HG03045 (cell line): ENCODE data around the gene URAD.
A peak's percentile ranks its signal among the peaks of the same experiment; 100 is the strongest.

Source experiments
- ATAC-seq: cut with Tn5 transposase; IDR thresholded peaks from one replicate; pipeline ENCODE4 v1.9.1; 2021; ENCODE audit warnings: mild to moderate bottlenecking, moderate library complexity; ENCODE audit not compliant: unreplicated experiment

URAD gene

DNA sequence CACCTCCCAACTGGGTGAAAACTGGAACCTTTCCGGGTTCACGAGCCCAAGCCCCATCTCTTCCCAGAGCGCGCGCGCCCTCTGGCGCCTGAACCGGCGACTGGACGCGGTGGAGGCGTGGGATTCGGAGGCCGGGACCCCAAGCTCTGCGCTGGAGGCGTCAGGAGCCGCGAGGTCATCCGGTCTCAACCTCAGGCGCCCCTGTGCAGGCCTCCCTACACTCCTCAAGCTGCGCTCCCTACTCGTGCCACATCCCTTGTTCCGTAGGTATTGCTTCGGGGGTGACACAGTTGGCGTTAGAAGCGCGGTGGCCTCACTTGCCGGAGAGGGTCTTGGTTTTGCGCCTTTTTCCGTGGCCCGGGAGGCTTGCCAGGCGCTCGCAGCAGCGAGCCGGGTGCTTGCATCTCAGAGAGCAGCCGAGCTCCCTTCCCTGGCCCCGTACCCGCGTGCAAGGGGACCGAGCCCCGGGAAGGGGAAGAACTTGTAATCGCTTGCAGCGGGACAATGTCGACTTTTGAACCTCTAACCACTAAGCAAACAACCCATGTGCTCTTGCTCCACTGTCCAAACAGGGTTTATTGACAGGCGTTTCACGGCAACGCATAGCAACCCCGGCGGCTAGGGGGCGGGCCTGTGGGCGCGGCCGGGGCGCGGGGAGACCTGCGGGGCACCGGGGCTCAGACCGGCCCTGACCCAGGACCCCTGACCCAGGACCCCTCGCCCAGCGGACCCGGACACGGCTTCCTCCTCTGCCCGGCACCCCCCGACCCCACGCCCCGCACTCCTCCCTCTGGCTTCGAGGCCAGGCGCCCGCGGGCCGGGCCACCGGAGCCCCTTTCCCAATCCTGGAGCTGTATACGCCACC lies 27.9 kb downstream of the URAD start:
- no peak for ATAC-seq

DNA sequence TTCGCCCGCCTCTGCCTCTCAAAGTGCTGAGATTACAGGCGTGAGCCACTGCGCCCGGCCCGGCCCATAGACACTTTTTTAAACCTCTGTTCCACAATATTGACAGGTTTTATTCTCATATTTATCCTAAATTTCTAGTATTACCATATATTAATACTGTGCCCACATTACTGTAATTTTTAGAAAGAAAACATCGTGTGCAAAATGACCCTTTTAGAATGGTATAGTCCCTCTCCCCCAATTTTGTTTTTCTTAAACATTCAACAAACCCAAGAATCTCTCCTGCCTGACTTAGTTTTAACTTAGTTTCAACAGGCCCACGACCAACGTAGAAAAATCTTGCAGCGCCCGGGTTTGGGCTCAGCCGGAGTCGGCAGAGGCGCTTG lies 28.5 kb downstream of the URAD start:
- no peak for ATAC-seq

DNA sequence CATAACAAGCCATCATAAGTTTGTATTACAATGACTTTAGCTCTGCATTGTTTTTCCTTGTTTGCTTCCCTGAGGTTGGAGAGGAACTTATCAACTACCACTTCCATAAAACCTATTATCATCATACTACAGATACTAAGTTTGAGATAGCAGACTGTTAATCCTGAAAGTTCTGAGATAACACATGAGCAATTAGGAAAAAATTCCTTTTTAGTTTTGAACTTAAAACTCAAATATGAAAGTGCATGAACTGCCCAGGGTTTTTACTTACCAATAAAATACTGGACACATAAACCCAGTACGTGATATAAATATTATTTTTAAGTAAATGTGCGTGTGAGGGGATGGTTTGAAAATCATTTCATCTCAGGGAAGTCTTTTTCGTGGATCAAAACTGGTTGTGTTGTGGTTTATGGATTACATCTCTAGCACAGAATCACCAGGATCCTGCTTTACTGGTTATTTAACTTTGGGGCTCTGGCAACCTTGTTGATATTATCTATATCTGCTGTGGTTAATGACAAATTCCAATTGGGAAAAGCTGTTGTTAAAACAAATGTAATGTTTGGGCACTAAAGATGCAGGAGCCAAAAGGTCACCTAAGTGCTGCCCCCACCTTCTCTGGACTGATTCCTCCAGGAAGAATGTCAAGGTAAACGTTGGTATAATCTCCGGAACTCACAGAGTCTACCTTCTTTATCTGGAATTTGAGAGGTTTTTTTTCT lies 31.8 kb downstream of the URAD start:
- ATAC-seq: no peak

DNA sequence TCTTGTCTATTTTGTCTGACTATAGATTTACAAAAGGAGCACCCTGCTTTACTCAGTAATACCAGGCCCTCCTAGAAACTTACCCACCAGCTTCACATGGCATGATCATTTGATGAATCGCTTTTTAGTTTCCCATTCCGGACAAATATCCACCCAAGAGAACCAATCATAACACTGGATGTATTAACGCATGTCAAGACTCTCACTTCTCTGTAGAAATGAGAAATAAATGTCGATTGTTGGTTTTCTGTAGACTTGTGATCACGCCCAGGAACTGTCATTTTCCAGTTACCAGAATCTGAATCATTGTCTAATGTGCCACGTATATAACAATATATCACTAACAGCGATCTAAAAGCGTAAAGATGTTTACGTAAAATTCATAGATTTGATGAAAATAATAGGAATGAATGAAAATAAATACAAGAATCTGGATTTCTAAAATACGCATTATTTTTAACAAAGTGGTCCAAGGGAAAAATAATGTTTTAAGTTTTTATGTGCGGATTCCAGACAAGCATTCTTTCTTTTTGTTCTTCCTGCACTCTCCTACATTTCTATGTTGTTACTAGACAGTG lies 33.4 kb downstream of the URAD start:
- no peak for ATAC-seq

DNA sequence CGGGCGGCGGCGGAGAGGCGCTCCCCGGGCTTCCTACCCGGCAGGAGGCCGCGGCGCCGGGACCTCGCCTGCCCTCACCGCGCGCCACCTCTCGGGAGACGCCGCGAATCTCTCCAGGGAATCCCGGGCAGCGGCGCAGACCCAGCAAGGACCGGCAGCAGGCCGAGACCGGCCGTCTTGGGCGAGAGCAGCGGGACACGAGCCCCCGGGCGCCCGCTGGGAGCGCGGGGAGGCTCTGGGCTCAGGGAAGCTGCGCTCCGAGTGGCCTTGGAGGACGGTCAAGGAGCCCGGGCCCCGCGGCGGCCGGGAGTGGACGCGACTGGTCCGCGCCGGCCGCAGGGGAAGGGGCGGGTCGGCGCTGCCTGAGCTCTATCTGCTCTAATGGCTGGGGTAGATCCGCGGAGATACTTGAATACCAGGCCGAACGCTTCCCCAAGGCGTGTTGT lies 34.1 kb downstream of the URAD start:
- ATAC-seq: peak; percentile 34

DNA sequence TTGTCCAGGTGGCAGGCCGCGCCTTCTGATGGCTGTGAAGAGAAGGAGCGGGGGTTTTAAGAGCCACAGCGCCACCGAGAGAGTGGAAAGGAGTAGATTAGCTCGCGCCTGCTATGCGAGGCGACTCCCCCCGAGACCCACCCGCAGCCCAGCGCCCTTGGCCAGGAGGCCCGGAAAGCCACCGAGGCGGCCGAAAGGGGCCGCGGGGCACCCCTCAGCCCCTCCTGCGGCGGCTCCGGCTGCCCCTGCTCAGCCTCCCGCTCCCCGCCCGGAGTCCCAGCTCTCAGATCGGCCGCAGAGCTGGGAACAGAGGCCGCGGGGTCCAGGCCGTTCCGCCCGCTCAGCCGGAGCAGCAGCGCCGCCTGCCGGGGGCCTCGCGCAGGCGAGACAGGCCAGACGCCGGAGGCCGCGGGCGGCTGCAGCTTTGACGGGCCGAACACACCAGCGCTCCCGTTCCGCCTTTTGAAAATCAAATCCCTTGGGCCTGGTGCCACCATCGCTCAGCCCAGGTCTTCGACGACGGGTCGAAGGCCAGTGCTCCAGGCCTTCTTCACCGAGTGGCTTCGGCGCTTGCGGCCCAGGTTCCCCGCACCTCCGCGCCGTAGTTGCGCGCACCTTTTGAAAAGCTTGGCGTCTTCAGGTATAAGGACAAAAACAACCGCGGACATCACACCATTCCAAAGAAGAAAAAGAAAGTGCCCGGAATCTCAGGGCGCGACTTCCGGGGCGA lies 34.7 kb downstream of the URAD start:
- ATAC-seq: peak; percentile 77

DNA sequence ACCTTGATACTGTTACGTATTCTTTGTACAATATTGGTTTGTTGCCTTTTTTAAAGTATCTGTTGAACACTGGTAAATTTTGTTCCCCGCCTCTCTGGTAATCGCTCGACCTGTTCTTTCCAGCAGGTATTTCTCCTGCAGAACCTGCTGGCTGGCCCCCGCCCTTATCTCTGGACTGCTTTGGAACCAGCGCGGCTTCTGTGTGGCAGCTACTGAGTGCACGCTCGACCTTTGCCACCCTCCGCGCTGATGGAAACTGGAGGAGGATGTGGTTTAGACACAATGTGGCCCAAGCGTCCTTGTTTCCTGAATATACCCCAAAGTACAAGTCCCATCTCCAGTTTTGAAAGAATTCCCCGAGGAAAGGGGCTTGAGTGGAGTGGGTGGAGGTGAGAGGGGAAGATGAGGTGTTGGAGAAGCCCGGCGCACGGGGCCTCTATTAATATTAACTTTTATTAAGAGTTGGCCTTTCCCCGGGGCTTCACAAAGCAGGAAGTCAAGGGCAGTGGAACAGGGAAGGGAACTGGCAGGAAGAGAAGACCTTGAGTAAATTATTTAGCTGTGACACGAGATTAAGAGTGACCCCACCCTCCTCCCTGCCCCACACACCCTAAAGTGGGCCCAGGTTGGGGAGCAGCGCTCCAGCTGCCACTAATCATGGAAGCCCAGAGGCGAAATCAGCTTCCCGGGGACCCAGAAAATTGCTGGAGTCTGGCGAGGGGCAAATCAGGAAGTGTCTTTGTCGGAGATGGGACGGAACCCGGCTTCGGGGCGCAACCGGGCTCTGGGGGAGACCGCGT lies 35.4 kb downstream of the URAD start:
- ATAC-seq: no peak

DNA sequence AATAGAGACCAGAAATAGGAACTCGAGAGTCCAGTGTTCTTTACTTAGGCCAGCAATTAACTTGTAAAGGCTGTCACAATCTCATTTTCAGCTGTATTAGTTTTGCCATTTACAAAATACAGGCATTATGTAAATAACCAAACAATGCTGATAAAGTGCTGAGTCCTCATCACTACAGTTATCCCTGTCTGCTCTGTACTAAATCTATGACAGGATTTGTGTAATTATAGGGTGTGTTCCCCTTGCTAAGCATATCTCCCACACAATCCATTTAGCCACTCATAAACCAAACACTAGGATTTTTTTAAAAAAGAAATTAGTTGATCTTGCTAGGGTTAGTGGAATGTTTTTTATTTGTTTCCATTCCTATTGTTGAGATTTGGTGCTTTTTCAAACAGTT lies 45.5 kb downstream of the URAD start:
- ATAC-seq: no peak

DNA sequence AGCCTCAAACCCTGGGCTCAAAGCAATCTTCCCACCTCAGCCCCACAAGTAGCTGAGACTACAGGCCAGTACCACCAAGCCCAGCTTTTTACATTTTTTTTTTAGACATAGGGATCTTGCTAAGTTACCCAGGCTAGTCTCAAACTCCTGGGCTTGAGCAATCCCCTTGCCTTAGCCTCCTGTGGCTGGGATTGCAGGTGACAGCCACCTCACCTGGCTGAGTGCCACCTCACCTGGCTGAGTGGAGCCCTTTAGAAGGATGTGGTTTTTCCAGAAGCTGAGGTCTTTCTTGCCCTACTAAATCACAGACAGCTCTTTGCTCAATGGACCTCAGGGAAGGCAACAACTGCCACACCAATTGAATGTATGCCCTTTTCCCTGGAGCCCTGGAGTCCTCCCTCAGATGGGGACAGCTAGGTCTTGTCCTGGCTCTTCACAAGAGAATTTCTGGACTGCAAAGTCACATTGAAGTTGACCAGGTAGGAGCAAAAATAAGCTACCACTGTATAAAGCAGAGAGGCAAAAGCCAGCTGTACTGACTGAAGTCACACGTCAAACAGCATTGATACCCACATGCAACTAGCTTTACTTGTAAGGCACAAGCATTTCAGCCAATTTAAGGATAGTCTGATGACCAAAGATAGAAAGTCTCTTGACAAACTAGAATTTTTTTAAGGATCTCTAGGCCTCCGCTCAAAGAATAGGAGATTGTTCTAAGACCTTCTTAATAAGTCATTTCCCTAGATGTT lies 54.7 kb downstream of the URAD start:
- ATAC-seq: no peak

DNA sequence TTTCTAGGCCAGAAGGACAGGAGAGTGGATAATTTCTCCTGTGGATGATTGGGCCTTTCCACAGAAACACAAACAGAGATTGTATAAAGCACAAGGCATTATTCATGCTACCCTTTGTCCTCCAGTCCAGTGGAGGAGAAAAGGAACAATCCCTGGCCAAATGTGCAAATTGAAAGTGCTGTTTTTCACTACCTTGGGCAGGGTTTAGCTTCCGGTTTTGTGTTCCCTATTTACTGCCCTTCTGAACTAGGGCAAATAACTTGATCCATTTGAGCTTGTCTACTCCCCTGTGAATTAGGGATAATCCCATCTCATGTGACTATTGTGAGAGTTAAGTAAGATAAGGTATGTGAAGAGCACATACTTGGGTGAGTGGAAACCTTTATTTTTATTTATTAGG lies 55.4 kb downstream of the URAD start:
- no peak for ATAC-seq

DNA sequence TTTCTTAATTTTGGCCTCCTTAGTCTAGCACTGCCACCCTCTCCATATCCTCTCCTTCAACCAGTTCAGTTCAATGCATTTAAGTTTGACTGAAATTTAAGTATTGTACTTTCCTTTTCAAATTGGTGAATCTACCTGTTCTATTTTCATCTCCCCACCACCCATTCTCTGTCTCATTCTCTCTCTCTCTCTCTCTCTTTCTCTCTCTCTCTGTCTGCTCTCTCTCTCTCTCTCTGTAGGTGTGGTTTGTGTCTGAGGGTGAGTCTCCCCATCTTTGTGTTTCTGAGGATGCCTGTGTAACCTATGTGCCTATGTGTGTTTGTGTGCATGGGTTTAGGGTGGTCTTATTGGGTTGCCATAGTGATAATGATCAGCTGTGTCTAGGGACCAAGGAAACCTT lies 58.6 kb downstream of the URAD start:
- no peak for ATAC-seq

DNA sequence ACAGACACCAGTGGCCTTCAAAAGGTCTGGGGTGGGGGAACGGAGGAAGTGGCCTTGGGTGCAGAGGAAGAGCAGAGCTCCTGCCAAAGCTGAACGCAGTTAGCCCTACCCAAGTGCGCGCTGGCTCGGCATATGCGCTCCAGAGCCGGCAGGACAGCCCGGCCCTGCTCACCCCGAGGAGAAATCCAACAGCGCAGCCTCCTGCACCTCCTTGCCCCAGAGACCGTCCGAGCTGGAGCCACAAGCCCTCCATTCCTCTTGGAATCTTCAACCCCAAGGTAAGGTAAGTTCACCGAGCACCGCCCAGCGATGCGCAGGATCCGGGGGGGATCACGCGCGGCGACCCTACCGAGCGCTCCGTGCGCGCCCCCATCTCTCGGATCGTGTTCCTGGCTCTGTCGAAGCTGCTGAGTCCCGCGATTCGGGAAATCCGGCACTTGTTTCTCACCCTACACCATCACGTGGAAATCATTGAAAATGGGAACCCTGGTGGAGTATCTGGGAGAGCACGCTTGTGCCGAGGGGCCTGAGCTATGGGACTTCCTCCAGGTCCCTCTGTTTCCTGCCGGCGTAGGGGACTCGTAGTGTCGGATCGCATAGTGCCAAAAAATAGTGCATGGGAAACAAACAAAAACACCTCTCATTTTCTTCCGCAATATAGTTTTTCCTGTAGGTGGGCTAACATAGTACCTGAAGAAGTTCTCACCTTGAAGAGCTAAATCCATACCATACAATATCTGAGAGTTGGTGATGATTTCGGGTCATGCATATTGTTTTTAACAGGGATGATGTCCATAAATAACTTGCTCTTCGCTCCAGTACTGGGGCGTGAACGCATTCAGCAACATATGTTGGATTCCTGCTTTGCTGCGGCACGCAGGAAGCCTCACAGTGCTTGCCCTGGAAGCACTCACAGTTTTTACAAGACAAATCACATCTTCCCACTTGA lies 59.4 kb downstream of the URAD start:
- ATAC-seq: no peak

DNA sequence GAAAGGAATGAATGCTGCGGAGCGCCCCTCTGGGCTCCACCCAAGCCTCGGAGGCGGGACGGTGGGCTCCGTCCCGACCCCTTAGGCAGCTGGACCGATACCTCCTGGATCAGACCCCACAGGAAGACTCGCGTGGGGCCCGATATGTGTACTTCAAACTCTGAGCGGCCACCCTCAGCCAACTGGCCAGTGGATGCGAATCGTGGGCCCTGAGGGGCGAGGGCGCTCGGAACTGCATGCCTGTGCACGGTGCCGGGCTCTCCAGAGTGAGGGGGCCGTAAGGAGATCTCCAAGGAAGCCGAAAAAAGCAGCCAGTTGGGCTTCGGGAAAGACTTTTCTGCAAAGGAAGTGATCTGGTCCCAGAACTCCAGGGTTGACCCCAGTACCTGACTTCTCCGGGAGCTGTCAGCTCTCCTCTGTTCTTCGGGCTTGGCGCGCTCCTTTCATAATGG lies 60.1 kb downstream of the URAD start:
- ATAC-seq: no peak
